ENCODE measurements around the gene LGMN.

Gene LGMN

DNA sequence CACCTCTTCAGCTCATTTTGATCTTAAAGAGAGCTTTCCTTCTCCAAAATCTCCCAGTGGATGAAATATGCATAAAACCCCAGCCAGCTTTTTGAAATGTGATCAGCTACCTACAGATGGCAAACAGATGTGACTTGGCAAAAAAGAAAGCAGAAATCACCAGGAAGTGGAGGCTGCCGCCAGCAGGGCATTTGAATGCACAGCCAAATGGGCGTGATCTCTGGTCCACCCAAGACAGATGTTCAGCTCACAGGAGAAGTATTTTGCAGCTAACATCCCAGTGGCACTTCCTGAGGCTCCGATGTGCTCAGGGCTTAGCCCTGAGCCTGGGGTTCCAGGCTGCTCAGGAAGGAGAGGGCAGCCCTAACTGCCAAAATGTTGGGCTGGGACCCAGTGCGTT, 78.3 kb downstream of the LGMN start:
- TF ChIP-seq, protein P1, sequence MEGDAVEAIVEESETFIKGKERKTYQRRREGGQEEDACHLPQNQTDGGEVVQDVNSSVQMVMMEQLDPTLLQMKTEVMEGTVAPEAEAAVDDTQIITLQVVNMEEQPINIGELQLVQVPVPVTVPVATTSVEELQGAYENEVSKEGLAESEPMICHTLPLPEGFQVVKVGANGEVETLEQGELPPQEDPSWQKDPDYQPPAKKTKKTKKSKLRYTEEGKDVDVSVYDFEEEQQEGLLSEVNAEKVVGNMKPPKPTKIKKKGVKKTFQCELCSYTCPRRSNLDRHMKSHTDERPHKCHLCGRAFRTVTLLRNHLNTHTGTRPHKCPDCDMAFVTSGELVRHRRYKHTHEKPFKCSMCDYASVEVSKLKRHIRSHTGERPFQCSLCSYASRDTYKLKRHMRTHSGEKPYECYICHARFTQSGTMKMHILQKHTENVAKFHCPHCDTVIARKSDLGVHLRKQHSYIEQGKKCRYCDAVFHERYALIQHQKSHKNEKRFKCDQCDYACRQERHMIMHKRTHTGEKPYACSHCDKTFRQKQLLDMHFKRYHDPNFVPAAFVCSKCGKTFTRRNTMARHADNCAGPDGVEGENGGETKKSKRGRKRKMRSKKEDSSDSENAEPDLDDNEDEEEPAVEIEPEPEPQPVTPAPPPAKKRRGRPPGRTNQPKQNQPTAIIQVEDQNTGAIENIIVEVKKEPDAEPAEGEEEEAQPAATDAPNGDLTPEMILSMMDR (IDR thresholded peaks at IDR 0.05): no peak

DNA sequence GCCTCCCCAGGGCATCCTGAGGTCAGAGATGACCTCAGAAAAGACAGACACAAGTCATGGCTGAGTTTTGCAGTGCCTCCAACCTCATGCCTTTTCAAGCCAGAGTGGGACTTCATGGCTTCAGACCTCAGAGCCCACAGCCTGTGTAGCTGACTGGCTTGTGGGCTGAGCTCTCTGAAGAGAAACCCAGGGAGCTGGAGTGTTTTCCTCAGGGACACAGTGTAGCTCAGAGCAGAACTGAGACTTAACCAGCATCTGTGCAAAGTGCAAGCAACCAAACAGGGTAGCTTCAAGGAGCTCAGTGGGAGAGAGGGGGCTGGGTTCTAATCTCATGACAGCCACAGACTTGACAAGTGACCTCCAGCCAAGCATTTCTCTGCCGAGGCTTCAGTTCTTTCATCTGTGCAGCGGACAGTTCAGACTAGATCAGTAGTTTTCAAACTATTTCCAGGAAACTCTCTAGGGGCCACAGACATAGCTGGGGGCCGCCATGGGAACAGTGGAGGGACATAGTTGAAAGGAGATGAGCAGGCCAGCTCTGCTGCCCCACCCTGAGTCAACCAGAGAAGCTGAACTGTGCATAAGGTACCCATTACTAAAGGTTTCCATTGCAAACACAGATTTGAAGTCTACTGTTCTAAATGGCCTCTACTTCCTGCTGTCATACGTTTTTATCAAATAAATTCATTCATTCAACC, 80.0 kb downstream of the LGMN start:
- TF ChIP-seq, protein P1 (IDR thresholded peaks at IDR 0.05): no peak

DNA sequence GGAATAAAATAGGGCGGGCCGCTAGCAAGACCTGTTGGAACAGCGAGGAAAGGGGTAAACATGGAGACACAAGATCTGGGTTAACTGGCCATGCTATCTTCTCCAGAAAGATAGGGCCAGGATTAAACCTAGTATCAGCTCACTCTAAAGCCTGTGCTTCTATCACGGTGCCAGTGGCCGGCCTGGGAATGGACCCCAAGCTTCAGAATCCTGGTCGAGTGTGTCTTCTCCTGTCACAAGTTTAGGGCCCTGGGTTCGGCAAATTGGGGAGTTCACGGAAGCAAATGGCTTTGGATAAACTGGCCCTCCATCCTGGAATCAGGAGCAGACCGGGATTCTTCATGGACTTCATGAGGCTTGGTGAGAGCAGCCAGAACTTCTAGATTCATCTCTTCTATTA, 82.2 kb downstream of the LGMN start:
- TF ChIP-seq, protein P1 (IDR thresholded peaks at IDR 0.05): no peak

DNA sequence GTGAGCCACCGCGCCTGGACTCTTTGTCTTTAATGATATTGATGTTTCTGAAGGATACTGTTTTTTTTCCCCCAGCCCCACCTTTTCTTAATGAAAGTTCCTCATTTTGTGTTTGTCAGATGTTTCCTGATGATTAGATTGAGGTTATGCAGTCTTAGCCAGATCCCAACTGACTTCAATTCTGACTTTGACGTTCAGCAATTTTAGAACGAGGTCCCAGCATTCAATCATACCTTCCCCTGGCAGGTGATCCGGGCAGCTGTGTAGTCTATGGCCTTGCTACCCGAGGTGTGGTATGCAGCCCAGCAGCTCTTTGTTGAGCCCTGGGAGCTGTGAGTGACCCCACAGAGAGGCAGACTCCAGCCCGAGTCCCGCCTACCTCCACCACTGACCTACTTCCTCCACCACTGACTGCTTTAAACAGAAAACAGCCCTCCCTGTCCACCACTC, 82.7 kb downstream of the LGMN start:
- TF ChIP-seq, protein P1 (IDR thresholded peaks at IDR 0.05): no peak

DNA sequence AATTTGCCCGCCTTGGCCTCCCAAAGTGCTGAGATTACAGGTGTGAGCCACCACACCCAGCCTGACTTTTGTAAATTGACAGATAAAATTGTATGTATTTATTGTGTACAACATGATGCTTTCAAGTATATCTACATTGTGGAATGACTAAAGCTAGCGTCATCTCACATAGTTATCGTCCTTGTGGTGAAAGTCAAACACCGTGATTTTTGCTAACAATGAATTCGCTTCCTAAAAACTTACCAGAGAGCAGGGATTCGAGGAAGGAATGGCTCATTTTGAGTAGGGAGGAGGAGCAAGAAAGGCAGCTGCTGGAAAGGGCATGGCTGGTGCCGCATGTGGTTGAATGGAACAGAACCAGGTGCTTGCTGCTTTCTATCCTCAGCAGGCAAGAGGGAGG, 85.4 kb downstream of the LGMN start:
- TF ChIP-seq, protein P1 (IDR thresholded peaks at IDR 0.05): no peak

DNA sequence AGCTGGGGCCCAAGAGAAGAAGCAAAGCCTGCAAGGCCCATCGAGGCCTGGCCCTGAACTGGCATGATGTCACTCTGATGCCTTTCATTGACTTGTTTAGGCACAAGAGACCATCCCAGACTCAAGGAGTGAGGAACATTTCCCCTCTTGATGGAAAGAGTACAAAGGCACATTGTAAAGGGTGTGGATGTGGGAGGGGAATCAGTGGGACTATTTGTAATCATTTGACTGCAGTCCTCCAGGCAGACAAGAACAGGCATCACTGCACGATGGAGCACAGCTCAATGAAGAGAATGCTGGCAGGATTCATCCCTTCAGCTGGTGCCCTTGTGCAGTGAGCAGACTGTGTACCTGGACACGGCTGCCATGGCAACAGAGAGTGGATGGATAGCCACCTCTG, 87.9 kb downstream of the LGMN start:
- TF ChIP-seq, protein P1 (IDR thresholded peaks at IDR 0.05): no peak

DNA sequence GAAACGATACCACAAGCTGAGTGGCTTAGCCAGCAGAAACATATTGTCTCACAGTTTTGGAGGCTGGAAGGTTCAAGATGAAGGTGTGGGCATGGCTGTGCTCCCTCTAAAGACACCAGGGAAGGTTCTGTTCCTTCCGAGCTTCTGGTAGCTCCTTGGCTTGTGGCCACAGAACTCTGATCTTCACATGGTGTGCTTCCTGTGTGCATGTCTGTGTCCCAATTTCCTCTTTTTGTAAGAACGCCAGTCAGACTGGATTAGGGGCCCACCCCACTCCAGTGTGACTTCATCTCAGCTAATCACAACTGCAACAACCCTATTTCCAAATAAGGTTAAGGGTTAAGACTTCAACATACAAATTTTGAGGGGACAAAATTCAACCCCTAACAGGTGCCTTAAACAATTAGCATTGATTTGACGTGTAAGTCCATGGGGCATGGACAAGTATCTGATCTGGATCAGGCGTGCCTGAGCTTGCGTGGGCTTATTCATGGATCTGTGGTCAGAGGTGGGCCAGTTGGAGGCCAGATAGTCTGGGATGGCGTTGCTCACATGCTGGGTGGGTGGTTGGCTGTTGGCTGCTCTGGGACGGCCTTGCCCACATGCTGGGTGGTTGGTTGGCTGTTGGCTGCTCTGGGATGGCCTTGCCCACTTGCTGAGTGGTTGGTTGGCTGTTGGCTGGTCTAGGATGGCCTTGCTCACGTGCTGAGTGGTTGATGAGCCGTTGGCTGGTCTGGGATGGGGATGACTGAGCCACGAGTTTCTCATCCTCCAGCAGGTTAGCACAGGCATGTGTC, 88.5 kb downstream of the LGMN start:
- TF ChIP-seq, protein P1 (IDR thresholded peaks at IDR 0.05): no peak

Data from LNCAP (cell line).